ENCODE measurements around the gene ADAMTS10. TPM values are rescaled to one million over a fixed set of nuclear protein-coding genes. Genes with fewer than 3 reads are reported as not detected.

ADAMTS10 gene
- total and polyA plus RNA-seq, 2 of the 13 experiments (the other 11 are each of a cell fraction or from before 2014, with no cell fraction given): 0.49 to 1.7 TPM

GRCh38 chr19:8615024-8615423, 4.5 kb upstream of the ADAMTS10 start:
- POLR2A ChIA-PET: interaction anchor here (0.9 kb wide), 1 partner anchor 89 kb away, joined by 3 read pairs; no protein-coding TSS in a partner anchor
- BruUV-seq (replicated peaks): no TSS peak

More at GRCh38 chr19:8615024-8615423, 4.5 kb upstream of the ADAMTS10 start:
- intact Hi-C loops (cut with micrococcal nuclease; ENCODE audit: unreplicated experiment) (loop anchor here (1.0 kb wide), 2 partner anchors 27 to 79 kb away; no protein-coding TSS in a partner anchor), in situ Hi-C loops (cut with HindIII; ENCODE audit: extremely low pct_ligation_motif_present, low pct_unique_long_range_greater_than_20kb) (no loop called here)
- Histone ChIP-seq H3K27me3 (ENCODE audit: control insufficient read depth in 1 of 2, insufficient read depth in 2 of 2, low read length in 2 of 2) (peaks cover 0 to 3% of the 10 kb centered on the region in 2 experiments; a peak in 2 of 5 replicates), H3K4me2 (ENCODE audit: low read depth, low read length) (no peak overlapping the region), H3K4me1 (ENCODE audit: insufficient read depth, low read length) (peaks cover 25% of the 10 kb centered on the region), H3K36me3 (replicated peaks in 1 of 2; ENCODE audit: control insufficient read depth in 1 of 2, insufficient read depth in 2 of 2, low read length in 2 of 2) (no peaks in the 10 kb centered on the region), H4K20me1 (ENCODE audit: insufficient read depth, low read length) (no peaks in the 10 kb centered on the region), H3K27ac (ENCODE audit: extremely low read length, insufficient read depth, low read length) (no peak overlapping the region), H3K4me3 (replicated peaks in 1 of 3; ENCODE audit: insufficient read depth in 1 of 3, low read depth in 2 of 3, low read length in 3 of 3) (no peak overlapping the region), H3K79me2 (ENCODE audit: insufficient read depth, low read length) (no peaks in the 10 kb centered on the region), H3K9ac (ENCODE audit: insufficient read depth, low read depth, low read length) (no peak overlapping the region), H2AFZ (ENCODE audit: low read length) (no peak overlapping the region), H3K9me3 (ENCODE audit: low read length) (no peaks in the 10 kb centered on the region)
- 42% methylated on average over 6 of the region's 6 CpGs for WGBS (ENCODE audit: low lambda C conversion rate)
- DNase-seq (ENCODE audit: low spot score) (no peak), ATAC-seq (no peak), FAIRE-seq (no peak)
- TF ChIP-seq FOXC1 (CRISPR knock-in tag; IDR thresholded peaks at IDR 0.05; ENCODE audit: borderline replicate concordance): no peak
- no peak for TF ChIP-seq BRF2 (CRISPR knock-in tag; IDR thresholded peaks at IDR 0.05)
- no peak for TF ChIP-seq ELK4 (CRISPR knock-in tag; IDR thresholded peaks at IDR 0.05; ENCODE audit: borderline replicate concordance)
- TF ChIP-seq SMAD9 (CRISPR knock-in tag; IDR thresholded peaks at IDR 0.05): no peak
- no peak for TF ChIP-seq THAP11 (CRISPR knock-in tag; IDR thresholded peaks at IDR 0.05)
- TF ChIP-seq HNF4A (CRISPR knock-in tag; IDR thresholded peaks at IDR 0.05): no peak
- CTCF ChIA-PET (ENCODE audit: low intra/inter-chr PET ratio, low total read pairs): interaction anchor here (0.7 to 4.3 kb wide), 5 partner anchors 23 to 79 kb away, joined by 3 to 45 read pairs (median 3); no protein-coding TSS in a partner anchor

Measured in HepG2 (cell line).